OCI-LY7 (cell line): Measurements from ENCODE around the gene TESK1. TPM values are rescaled to one million over a fixed set of nuclear protein-coding genes. Genes with fewer than 3 reads are reported as not detected.

Source experiments
- BruUV-seq: library from RNA; stranded (reverse); fragments of 400-500 nt; replicated peaks from 2 replicates; lab custom pipeline; 2021; lab: Mats Ljungman, UMichigan
- CTCF ChIA-PET: fragments of 300-600 bp; sonication (Branson Sonifier 250); formaldehyde crosslinking; loops from one replicate; lab custom pipeline; 2022; ENCODE audit warnings: antibody characterized with exemption; ENCODE audit not compliant: unreplicated experiment; lab: Charles Lee
- POLR2A ChIA-PET: fragments of 300-600 bp; sonication (Branson Sonifier 250); formaldehyde crosslinking; loops from one replicate; lab custom pipeline; 2022; ENCODE audit warnings: antibody characterized with exemption; lab: Charles Lee
- DNase-seq: peaks from one replicate; pipeline ENCODE4 v3.0.0-alpha.2; 2015; ENCODE audit warnings: low spot score
- H2AFZ ChIP-seq: fragments of 200-600 bp; sonication (generic), shearing (Covaris generic); 2 replicates; pipeline ENCODE4 v1.6.1; 2014; ENCODE audit warnings: mild to moderate bottlenecking, antibody characterized with exemption, low read length, moderate library complexity
- H3K27ac ChIP-seq: fragments of 200-600 bp; sonication (generic); 2 replicates; pipeline ENCODE4 v1.5.1; 2014; ENCODE audit warnings: mixed run types, low read depth, mild to moderate bottlenecking, moderate library complexity, low read length, inconsistent platforms; ENCODE audit not compliant: poor library complexity, severe bottlenecking
- H3K36me3 ChIP-seq: fragments of 200-600 bp; sonication (generic); 2 replicates; pipeline ENCODE4 v1.6.1; 2014; ENCODE audit warnings: mild to moderate bottlenecking, antibody characterized with exemption, low read length, moderate library complexity, mixed read lengths; ENCODE audit not compliant: insufficient read depth
- H3K4me1 ChIP-seq: fragments of 200-600 bp; sonication (generic); 2 replicates; pipeline ENCODE4 v1.5.1; 2014; ENCODE audit warnings: mild to moderate bottlenecking, low read length; ENCODE audit not compliant: insufficient read depth, poor library complexity, severe bottlenecking
- H3K4me2 ChIP-seq: fragments of 200-600 bp; sonication (generic); 2 replicates; pipeline ENCODE4 v1.6.1; 2014; ENCODE audit warnings: mild to moderate bottlenecking, low read length
- H3K4me3 ChIP-seq: fragments of 200-600 bp; sonication (generic); 2 replicates; pipeline ENCODE4 v1.5.1; 2014; ENCODE audit warnings: mild to moderate bottlenecking, low read depth, low read length; ENCODE audit not compliant: poor library complexity, severe bottlenecking
- H3K79me2 ChIP-seq: fragments of 200-600 bp; sonication (generic); 2 replicates; pipeline ENCODE4 v1.6.1; 2016; ENCODE audit warnings: low read depth, mild to moderate bottlenecking, low read length, moderate library complexity, mixed read lengths; ENCODE audit not compliant: insufficient read depth
- H3K9me2 ChIP-seq: fragments of 200-600 bp; sonication (generic); 2 replicates; pipeline ENCODE4 v1.6.1; 2016; ENCODE audit warnings: mild to moderate bottlenecking, low read length, mixed read lengths; ENCODE audit not compliant: insufficient read depth
- H3K9me3 ChIP-seq: fragments of 200-600 bp; sonication (generic); 2 replicates; pipeline ENCODE4 v1.6.1; 2014; ENCODE audit warnings: mild to moderate bottlenecking, mixed run types, low read length, mixed read lengths
- H4K20me1 ChIP-seq: fragments of 200-600 bp; sonication (generic); 2 replicates; pipeline ENCODE4 v1.6.1; 2014; ENCODE audit warnings: mild to moderate bottlenecking, antibody characterized with exemption, low read length, moderate library complexity, mixed read lengths; ENCODE audit not compliant: insufficient read depth
- EZH2phosphoT487 ChIP-seq: fragments of 200-600 bp; sonication (generic); IDR thresholded peaks from 2 replicates; pipeline ENCODE4 v1.6.1; 2018; ENCODE audit warnings: low read depth, borderline replicate concordance, mild to moderate bottlenecking, mixed run types, antibody characterized with exemption, low read length, moderate library complexity, mixed read lengths
- intact Hi-C: fragments of 100-400 bp; cut with micrococcal nuclease; formaldehyde crosslinking; loops from one replicate; pipeline ENCODE4 v1.10.0; 2022; ENCODE audit not compliant: unreplicated experiment
- microRNA-seq: library from miRNA; unstranded; fragments of <30 nt; microRNA quantifications from one replicate; pipeline ENCODE4 v1.2.0, GENCODE V29; 2022; ENCODE audit warnings: borderline replicate concordance
- small RNA-seq: library from RNA; depleted of rRNA; stranded (forward); fragments of <200 nt; gene quantifications from one replicate; pipeline ENCODE3, GENCODE V24; 2014
- total RNA-seq, 2 experiments: library from RNA; depleted of rRNA in 1 of 2; stranded (reverse); fragments of >200 nt in 1 of 2; shearing (Covaris generic) in 1 of 2; gene quantifications; 2 replicates each; pipeline ENCODE4 v1.2.3, GENCODE V29; 2014 to 2022
- TF ChIP-seq, protein P1 (sequence below): fragments of 200-600 bp; sonication (generic); conservative IDR thresholded peaks from 2 replicates; pipeline ENCODE4 v1.5.1; 2014; ENCODE audit warnings: mild to moderate bottlenecking, antibody characterized with exemption, low read length, moderate library complexity, mixed read lengths

The TESK1 gene
- total RNA-seq, 2 experiments from 2014 or later: 15.0 to 42.2 TPM

DNA sequence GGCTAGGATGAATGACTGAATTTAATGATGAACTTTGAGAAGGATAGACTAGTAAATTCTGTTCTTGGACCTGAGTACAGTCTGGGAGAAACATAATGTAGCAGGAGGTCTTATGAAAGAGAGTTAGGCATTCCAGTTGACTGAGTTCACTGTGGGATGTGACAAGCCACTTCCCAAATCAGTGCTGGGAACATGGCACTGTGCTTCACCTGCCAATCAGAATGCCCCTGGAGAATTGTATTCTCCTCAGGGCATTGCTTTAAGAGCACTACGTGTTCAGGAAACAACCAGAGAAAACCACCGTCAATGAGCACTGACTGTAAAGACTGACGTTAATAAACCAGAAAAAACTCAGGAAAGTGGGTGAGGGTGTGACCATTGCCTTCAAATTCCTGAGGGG is 54.3 kb downstream of the TESK1 start:
- intact Hi-C loops: loop anchor here (2.0 to 5.0 kb wide), 5 partner anchors 37 to 168 kb away; partner anchors contain the start of genes CD72, FAM221B, TESK1 and TMEM8B
- H2AFZ ChIP-seq: no peak overlapping the region
- H4K20me1 ChIP-seq: 0 out of 2 replicates have a peak, but pooled peaks cover 5% of the 10 kb centered on the region
- peak overlapping the region; percentile 96 for H3K4me2 ChIP-seq
- no TSS peak for BruUV-seq
- H3K27ac ChIP-seq: peak overlapping the region; percentile 84
- ChIA-PET POLR2A (interaction anchor here (1.8 to 3.9 kb wide), 5 partner anchors 12 to 72 kb away, joined by 6 to 47 read pairs (median 7); partner anchors contain the start of genes CREB3, TESK1 and TLN1), CTCF (interaction anchor here (1.5 kb wide), 2 partner anchors 54 to 68 kb away, joined by 5 to 6 read pairs; partner anchors contain the start of gene TESK1)
- DNase-seq: no peak
- H3K9me2 ChIP-seq: no peaks in the 10 kb centered on the region
- no peak for TF ChIP-seq EZH2phosphoT487
- TF ChIP-seq, protein P1, sequence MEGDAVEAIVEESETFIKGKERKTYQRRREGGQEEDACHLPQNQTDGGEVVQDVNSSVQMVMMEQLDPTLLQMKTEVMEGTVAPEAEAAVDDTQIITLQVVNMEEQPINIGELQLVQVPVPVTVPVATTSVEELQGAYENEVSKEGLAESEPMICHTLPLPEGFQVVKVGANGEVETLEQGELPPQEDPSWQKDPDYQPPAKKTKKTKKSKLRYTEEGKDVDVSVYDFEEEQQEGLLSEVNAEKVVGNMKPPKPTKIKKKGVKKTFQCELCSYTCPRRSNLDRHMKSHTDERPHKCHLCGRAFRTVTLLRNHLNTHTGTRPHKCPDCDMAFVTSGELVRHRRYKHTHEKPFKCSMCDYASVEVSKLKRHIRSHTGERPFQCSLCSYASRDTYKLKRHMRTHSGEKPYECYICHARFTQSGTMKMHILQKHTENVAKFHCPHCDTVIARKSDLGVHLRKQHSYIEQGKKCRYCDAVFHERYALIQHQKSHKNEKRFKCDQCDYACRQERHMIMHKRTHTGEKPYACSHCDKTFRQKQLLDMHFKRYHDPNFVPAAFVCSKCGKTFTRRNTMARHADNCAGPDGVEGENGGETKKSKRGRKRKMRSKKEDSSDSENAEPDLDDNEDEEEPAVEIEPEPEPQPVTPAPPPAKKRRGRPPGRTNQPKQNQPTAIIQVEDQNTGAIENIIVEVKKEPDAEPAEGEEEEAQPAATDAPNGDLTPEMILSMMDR: no peak
- no peaks in the 10 kb centered on the region for H3K9me3 ChIP-seq
- H3K4me1 ChIP-seq: peaks cover 66% of the 10 kb centered on the region
- peaks cover 35% of the 10 kb centered on the region for H3K36me3 ChIP-seq
- peaks cover 28% of the 10 kb centered on the region; the same call in 1 of the 2 replicates for H3K79me2 ChIP-seq
- H3K4me3 ChIP-seq: peak overlapping the region; percentile 81

Small RNAs within 50 kb of the gene (microRNA-seq; reads per million reads assigned to microRNA genes)
- gene MIR4667: 3.0 reads per million

Small RNAs within 50 kb of the gene (small RNA-seq; reads per million reads assigned to genes)
- gene MIR4667 (not detected), gene RMRP (not detected), gene RPS29P17 (not detected)

Other genes with a start within 250 kb of the TESK1 start
- not detected in 2 replicates for gene RUSC2, start 115.2 kb upstream of the TESK1 start, total RNA-seq (2014; rRNA removed; shearing (Covaris generic))
- gene RUSC2, start 115.2 kb upstream of the TESK1 start, total RNA-seq (2022): not detected in 2 replicates
- 91.4 and 107 TPM in 2 replicates for gene CD72, start 13.2 kb downstream of the TESK1 start, total RNA-seq (2014; rRNA removed; shearing (Covaris generic))
- gene CD72, start 13.2 kb downstream of the TESK1 start, total RNA-seq (2022): 63.0 and 67.6 TPM in 2 replicates
- gene SIT1, start 45.7 kb downstream of the TESK1 start, total RNA-seq (2014; rRNA removed; shearing (Covaris generic)): 176 and 210 TPM in 2 replicates
- gene SIT1, start 45.7 kb downstream of the TESK1 start, total RNA-seq (2022): 93.0 and 121 TPM in 2 replicates
- gene RMRP, start 52.8 kb downstream of the TESK1 start, total RNA-seq (2014; rRNA removed; shearing (Covaris generic)): 21,739 and 26,575 TPM in 2 replicates
- gene RMRP, start 52.8 kb downstream of the TESK1 start, total RNA-seq (2022): 4,033 and 12,624 TPM in 2 replicates
- gene CCDC107, start 53.0 kb downstream of the TESK1 start, total RNA-seq (2014; rRNA removed; shearing (Covaris generic)): 16.5 and 20.3 TPM in 2 replicates
- 10.0 and 11.4 TPM in 2 replicates for gene CCDC107, start 53.0 kb downstream of the TESK1 start, total RNA-seq (2022)
- gene ARHGEF39, start 59.9 kb downstream of the TESK1 start, total RNA-seq (2014; rRNA removed; shearing (Covaris generic)): 22.7 and 30.8 TPM in 2 replicates
- 48.1 and 53.6 TPM in 2 replicates for gene ARHGEF39, start 59.9 kb downstream of the TESK1 start, total RNA-seq (2022)
- 0.10 and 0.16 TPM in 2 replicates for gene CA9, start 68.7 kb downstream of the TESK1 start, total RNA-seq (2014; rRNA removed; shearing (Covaris generic))
- gene CA9, start 68.7 kb downstream of the TESK1 start, total RNA-seq (2022): not detected in 2 replicates
- 0.44 TPM in 1 of 2 replicates, not detected in the other for gene TPM2, start 84.7 kb downstream of the TESK1 start, total RNA-seq (2014; rRNA removed; shearing (Covaris generic))
- 2.5 and 3.8 TPM in 2 replicates for gene TPM2, start 84.7 kb downstream of the TESK1 start, total RNA-seq (2022)
- 87.5 and 98.8 TPM in 2 replicates for gene TLN1, start 126.9 kb downstream of the TESK1 start, total RNA-seq (2014; rRNA removed; shearing (Covaris generic))
- gene TLN1, start 126.9 kb downstream of the TESK1 start, total RNA-seq (2022): 169 and 177 TPM in 2 replicates
- gene CREB3, start 127.4 kb downstream of the TESK1 start, total RNA-seq (2014; rRNA removed; shearing (Covaris generic)): 16.8 and 18.2 TPM in 2 replicates
- gene CREB3, start 127.4 kb downstream of the TESK1 start, total RNA-seq (2022): 21.9 and 23.0 TPM in 2 replicates
- gene GBA2, start 144.0 kb downstream of the TESK1 start, total RNA-seq (2014; rRNA removed; shearing (Covaris generic)): 66.0 and 75.4 TPM in 2 replicates
- 68.2 and 70.4 TPM in 2 replicates for gene GBA2, start 144.0 kb downstream of the TESK1 start, total RNA-seq (2022)
- 12.3 and 13.5 TPM in 2 replicates for gene RGP1, start 144.0 kb downstream of the TESK1 start, total RNA-seq (2014; rRNA removed; shearing (Covaris generic))
- gene RGP1, start 144.0 kb downstream of the TESK1 start, total RNA-seq (2022): 27.1 and 31.3 TPM in 2 replicates
- gene MSMP, start 149.0 kb downstream of the TESK1 start, total RNA-seq (2014; rRNA removed; shearing (Covaris generic)): 0.67 and 2.3 TPM in 2 replicates
- 4.1 and 4.4 TPM in 2 replicates for gene MSMP, start 149.0 kb downstream of the TESK1 start, total RNA-seq (2022)
- 3.0 and 9.8 TPM in 2 replicates for gene NPR2, start 186.3 kb downstream of the TESK1 start, total RNA-seq (2014; rRNA removed; shearing (Covaris generic))
- gene NPR2, start 186.3 kb downstream of the TESK1 start, total RNA-seq (2022): 3.5 and 4.7 TPM in 2 replicates
- 1.1 and 3.9 TPM in 2 replicates for gene SPAG8, start 207.0 kb downstream of the TESK1 start, total RNA-seq (2014; rRNA removed; shearing (Covaris generic))
- gene SPAG8, start 207.0 kb downstream of the TESK1 start, total RNA-seq (2022): 3.6 and 5.1 TPM in 2 replicates
- gene HINT2, start 209.8 kb downstream of the TESK1 start, total RNA-seq (2014; rRNA removed; shearing (Covaris generic)): 74.3 and 82.5 TPM in 2 replicates
- 83.1 and 84.5 TPM in 2 replicates for gene HINT2, start 209.8 kb downstream of the TESK1 start, total RNA-seq (2022)
- not detected in 2 replicates for gene FAM221B, start 223.5 kb downstream of the TESK1 start, total RNA-seq (2014; rRNA removed; shearing (Covaris generic))
- gene FAM221B, start 223.5 kb downstream of the TESK1 start, total RNA-seq (2022): not detected in 2 replicates
- 3.1 and 3.2 TPM in 2 replicates for gene TMEM8B, start 224.0 kb downstream of the TESK1 start, total RNA-seq (2014; rRNA removed; shearing (Covaris generic))
- 15.7 and 19.1 TPM in 2 replicates for gene TMEM8B, start 224.0 kb downstream of the TESK1 start, total RNA-seq (2022)